Measurements from ENCODE around the gene PLEK. TPM values are rescaled to one million over a fixed set of nuclear protein-coding genes. Genes with fewer than 3 reads are reported as not detected.

PLEK gene
- total RNA-seq, 1 donor from 2014 or later: not detected

- Histone ChIP-seq H3K9me3 (ENCODE audit: insufficient read depth, low read depth, low read length) (no peaks in the 10 kb centered on the region), H4K20me1 (ENCODE audit: insufficient read depth, low read length) (no peaks in the 10 kb centered on the region), H3K27me3 (ENCODE audit: insufficient read depth, low read length) (peaks cover 2% of the 10 kb centered on the region), H3K4me3 (ENCODE audit: insufficient read depth, low read depth, low read length) (no peak overlapping the region), H3K36me3 (ENCODE audit: insufficient read depth, low read length) (no peaks in the 10 kb centered on the region), H3K4me1 (ENCODE audit: insufficient read depth, low read length) (no peaks in the 10 kb centered on the region), H3K27ac (ENCODE audit: low read depth, low read length) (no peak overlapping the region), H2AFZ (ENCODE audit: low read depth, low read length) (no peak overlapping the region), H3K4me2 (ENCODE audit: low read length) (no peak overlapping the region), H3K9ac (ENCODE audit: low read length) (no peak overlapping the region), H3K79me2 (ENCODE audit: insufficient read depth, low read length) (no peaks in the 10 kb centered on the region)
- Mint-ChIP-seq H3K36me3 (ENCODE audit: low read depth, unreplicated experiment) (no peaks in the 10 kb centered on the region), H3K27ac (ENCODE audit: unreplicated experiment) (no peak overlapping the region), H3K27me3 (ENCODE audit: low read depth, unreplicated experiment) (peaks cover 22% of the 10 kb centered on the region), H3K9me3 (ENCODE audit: unreplicated experiment) (peaks cover 32% of the 10 kb centered on the region), H3K4me1 (ENCODE audit: low read depth, unreplicated experiment) (no peaks in the 10 kb centered on the region), H3K4me3 (ENCODE audit: unreplicated experiment) (no peak overlapping the region)
- FAIRE-seq (no peak), DNase-seq (ENCODE audit: low read depth) (no peak)
- TF ChIP-seq EZH2 (IDR thresholded peaks at IDR 0.05; ENCODE audit: insufficient read depth, low read length) (no peak), CTCF (IDR thresholded peaks at IDR 0.05; ENCODE audit: insufficient read depth, low read depth, low read length) (no peak)
These were observed 38.1 kb downstream of the PLEK start for GRCh38 chr2:68403199-68403644.

GRCh38 chr2:68404164-68404563, 39.1 kb downstream of the PLEK start:
- no peak for FAIRE-seq
- Mint-ChIP-seq H3K27me3 (ENCODE audit: low read depth, unreplicated experiment) (peaks cover 26% of the 10 kb centered on the region), H3K9me3 (ENCODE audit: unreplicated experiment) (peaks cover 27% of the 10 kb centered on the region)

More at GRCh38 chr2:68404164-68404563, 39.1 kb downstream of the PLEK start:
- DNase-seq (ENCODE audit: low read depth): no peak
- TF ChIP-seq EZH2 (IDR thresholded peaks at IDR 0.05; ENCODE audit: insufficient read depth, low read length): no peak
- TF ChIP-seq CTCF (IDR thresholded peaks at IDR 0.05; ENCODE audit: insufficient read depth, low read depth, low read length): no peak
- H3K4me1 ChIP-seq (ENCODE audit: insufficient read depth, low read length): no peaks in the 10 kb centered on the region
- no peak overlapping the region for H3K4me3 ChIP-seq (ENCODE audit: insufficient read depth, low read depth, low read length)
- no peaks in the 10 kb centered on the region for H3K4me1 Mint-ChIP-seq (ENCODE audit: low read depth, unreplicated experiment)
- H3K36me3 ChIP-seq (ENCODE audit: insufficient read depth, low read length): no peaks in the 10 kb centered on the region
- H3K4me2 ChIP-seq (ENCODE audit: low read length): no peak overlapping the region
- no peak overlapping the region for H2AFZ ChIP-seq (ENCODE audit: low read depth, low read length)
- H3K27me3 ChIP-seq (ENCODE audit: insufficient read depth, low read length): peaks cover 2% of the 10 kb centered on the region
- H3K9ac ChIP-seq (ENCODE audit: low read length): no peak overlapping the region
- no peak overlapping the region for H3K4me3 Mint-ChIP-seq (ENCODE audit: unreplicated experiment)
- H4K20me1 ChIP-seq (ENCODE audit: insufficient read depth, low read length): no peaks in the 10 kb centered on the region
- no peaks in the 10 kb centered on the region for H3K9me3 ChIP-seq (ENCODE audit: insufficient read depth, low read depth, low read length)
- H3K79me2 ChIP-seq (ENCODE audit: insufficient read depth, low read length): no peaks in the 10 kb centered on the region
- H3K36me3 Mint-ChIP-seq (ENCODE audit: low read depth, unreplicated experiment): no peaks in the 10 kb centered on the region
- H3K27ac ChIP-seq (ENCODE audit: low read depth, low read length): no peak overlapping the region
- H3K27ac Mint-ChIP-seq (ENCODE audit: unreplicated experiment): no peak overlapping the region
